Kasumi-1 (cell line): Measurements from ENCODE around the gene DGKH.

Experiments
- DNase-seq, 2 experiments: peaks; one replicate each; lab custom pipeline; 2025; lab: John Stamatoyannopoulos, UW

Gene DGKH

DNA sequence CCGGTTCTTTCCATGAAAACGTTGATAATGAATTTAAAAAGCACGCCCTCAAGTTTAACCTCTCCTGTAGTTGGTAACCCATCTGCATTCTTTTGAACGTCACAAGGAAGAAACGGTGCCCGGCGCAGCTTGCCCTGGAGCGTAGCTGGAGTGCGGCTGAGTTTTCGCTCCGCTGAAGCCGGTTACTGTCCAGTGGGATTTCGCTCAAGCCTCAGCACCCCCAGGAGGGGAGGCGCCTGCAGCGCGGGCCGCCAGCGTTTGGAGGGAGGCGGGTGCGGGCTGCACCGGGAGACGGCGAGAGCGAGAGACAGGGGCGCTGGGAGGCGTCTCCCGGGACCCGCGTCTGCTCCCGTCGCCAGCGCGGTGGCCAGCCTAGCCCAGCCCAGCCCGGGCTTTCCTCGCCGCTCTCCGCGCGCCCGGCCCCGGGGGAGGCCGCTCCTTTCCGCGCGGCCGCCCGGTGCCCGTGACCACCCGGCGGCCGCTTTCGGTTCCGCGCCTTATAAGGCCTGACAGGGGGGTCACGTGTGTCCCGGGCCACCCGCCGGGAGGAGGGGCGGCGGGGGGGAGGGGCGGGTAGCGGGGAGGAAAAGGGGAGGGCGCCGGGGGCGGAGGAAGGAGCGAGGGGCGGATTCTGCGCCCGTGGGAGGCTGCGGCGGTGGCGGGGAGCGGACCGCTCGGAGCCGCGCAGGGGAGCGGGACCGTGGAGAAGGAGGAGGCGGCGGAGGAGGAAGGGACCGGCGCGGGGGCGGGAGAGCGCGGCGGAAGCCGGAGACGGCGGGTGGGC lies 8.3 kb upstream of the DGKH start:
- peak; percentile 63 to 71 for DNase-seq

DNA sequence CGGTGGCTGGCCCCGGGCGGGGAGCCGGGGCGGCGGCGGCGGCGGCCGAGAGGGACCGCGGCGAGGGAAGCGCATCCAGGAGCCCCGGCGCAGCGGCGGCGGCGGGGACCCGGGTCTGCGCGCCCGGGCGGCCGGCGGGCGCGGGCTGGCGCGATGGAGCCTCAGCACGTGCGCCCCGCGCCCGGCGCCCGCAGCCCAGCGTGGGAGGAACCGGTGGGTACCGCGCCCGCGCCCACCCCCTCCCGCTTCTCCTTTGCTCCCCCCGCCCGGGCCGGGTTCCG lies 7.8 kb upstream of the DGKH start:
- DNase-seq, result no peak

GRCh38 chr13:42041011-42041683 lies 7.3 kb upstream of the DGKH start:
- peak; percentile 34 to 49 for DNase-seq

DNA sequence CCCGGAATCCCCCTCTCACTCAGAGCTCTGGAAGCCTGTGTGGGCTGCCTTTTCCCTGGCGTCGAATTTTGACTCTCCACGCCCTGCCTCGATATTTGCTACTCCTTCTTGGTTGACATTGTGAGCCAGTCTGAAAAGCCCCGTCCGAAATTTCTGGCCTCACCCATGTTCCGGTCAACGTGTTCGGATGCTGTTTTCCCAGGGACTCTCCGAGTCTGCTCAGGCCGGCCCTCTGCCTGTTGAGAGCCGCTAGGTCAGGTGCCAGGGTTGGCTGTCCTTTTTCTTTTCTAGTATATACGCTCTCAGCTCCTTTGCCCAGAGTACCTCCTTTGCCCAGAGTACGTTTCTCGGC lies 6.8 kb upstream of the DGKH start:
- peak; percentile 31 to 58 for DNase-seq

DNA sequence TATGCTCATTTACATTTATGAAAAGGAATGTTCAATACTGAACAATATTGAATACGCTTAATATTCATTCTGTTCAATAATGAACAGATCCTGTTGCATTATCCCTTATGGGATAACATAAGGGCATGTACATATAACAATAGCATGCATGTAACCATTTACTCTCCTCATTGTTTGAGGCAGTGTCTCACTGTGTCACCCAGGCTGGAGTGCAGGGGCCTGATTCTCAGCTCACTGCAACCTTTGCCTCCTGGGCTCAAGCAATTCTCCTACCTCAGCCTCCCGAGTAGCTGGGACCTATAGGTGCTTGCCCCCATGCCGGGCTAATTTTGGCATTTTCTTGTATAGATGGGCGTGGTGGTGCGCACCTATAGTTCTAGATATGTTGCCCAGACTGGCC lies 4.8 kb upstream of the DGKH start:
- DNase-seq, result no peak

GRCh38 chr13:42046448-42046847 lies 2.0 kb upstream of the DGKH start:
- DNase-seq, result no peak

DNA sequence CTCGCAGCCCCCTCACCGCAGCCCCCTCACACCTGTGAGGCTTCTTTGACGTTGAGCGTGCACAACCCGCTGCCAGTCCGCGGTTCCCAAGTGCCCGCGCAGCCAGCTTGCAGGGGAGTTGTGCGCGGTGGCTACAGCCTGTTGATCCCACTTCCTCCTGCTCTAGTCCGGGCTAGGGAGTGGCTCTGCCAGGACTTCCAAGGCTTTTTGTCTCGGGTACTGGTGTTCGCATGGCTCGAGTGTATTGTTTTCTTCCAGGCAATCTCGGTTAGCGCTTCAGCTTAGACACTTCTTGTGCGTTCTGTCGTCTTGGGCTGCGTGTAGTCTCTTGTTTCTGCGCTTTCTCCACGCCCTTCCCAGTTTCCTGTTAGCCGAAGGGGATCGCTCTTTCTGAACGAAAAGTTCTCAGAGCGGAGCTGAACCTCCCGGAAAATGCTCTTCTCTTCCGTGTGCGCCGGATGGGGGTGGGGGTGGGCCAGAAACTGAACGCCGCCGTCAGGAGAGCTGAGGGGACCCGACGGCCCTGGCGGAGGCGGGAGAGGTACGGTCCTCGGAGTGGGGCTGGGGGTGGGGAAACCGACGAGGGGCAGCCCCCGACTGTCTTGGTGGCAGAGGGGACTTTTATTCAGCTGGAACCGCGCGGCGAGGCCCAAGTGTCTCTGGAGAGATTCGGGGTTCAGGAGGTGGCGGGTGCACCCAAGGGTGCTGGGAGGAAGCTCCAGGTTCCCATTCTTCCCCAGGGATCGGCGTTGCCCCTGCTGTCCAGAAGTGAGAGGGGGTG lies 697 bp upstream of the DGKH start:
- DNase-seq, result peak; percentile 56 to 72

GRCh38 chr13:42048684-42049453 lies 421 bp downstream of the DGKH start:
- DNase-seq, result peak; percentile 57 to 66

GRCh38 chr13:42049454-42049813 lies 986 bp downstream of the DGKH start:
- no peak for DNase-seq

- DNase-seq, result no peak
Measured at GRCh38 chr13:42054798-42055499, 6.5 kb downstream of the DGKH start.

DNA sequence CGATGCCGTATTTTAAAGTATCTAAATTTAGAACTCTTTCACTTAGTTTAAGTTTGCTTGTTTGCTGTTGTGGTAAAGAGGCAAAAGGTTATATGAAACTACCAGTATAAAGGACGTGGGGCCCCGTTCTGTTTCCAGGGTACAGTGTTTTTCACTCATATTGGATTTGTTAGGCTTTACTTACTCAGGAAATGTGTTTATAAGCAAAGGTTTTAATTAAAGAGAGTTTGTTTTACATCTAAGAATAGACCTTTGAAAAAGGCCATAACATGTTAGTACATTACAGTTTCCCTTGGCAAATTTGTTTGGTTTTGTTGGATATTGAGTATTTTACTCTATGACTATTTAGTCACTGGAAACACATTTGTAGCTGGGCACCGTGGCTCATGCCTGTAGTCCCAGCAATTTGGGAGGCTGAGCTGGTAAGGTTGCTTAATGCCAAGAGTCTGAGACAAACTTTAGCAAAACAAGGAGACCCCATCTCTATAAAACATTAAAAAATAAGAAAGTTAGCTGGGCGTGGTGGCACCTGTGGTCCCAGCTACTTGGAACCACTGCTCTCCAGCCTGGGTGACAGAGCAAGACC lies 7.1 kb downstream of the DGKH start:
- DNase-seq, result no peak

DNA sequence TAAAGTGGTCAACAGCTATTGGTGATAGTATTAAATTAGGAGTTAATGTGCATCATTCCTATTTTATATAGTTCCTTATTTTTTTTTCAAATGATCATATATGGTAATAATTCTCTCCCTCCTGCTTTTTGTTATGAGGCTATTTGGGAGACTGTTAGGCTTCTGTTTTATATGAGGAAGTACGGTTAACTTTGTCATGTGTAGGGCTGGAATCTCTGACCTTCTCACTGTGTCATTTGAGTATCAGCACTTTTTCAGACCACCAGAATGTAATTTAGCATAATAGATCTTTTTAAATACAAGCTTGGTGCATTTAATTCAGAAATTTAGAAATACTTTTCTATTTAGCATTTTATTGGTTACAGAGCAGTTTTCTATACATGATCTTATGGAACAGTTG lies 7.7 kb downstream of the DGKH start:
- peak; percentile 18 to 37 for DNase-seq

DNA sequence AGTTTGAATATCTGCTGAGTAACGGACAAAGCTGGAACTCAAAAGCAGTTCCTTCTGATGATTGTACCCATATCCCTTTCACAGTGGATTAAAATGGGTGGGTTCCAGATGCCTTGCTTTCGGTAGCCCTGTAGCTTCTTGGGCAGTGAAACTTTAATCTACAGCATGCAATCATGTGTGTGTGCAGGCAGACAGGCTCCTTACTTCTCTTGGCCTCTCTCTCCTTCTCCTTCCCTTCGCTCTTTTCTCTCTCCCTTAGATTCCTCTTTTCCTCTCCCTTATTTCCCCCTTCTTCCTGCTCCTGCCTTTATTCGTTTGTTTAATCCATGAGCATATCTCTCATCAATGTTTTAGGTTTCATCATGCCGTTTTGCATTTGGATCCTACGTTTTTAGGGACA lies 8.1 kb downstream of the DGKH start:
- DNase-seq, result no peak

DNA sequence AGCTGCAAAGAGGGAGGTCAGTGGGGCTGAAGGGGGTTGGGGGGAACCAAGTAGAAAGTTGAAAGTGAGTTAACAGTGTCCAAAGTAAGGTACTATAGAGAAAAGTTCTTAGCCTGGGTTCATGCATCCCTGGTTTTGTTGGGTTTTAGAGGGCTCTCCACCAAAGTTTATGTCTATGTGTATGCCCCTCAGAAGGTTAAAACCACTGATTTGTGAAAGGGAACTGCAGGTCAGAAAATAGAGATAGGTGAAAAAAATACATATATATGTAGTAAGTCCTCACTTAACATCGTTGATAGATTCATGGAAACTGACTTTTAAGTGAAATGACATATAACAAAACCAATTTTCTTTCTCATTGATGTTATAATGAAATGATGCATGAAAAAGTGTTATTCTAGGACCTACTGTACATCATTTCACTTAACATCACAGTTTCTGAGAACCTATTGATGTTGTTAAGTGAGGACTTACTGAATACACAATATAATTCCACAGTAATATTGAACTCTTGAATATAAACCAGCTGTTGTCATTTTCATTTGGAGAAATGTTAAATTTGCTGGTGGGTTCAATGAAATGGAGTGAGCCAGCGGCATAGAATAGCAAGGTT lies 9.6 kb downstream of the DGKH start:
- no peak for DNase-seq

DNA sequence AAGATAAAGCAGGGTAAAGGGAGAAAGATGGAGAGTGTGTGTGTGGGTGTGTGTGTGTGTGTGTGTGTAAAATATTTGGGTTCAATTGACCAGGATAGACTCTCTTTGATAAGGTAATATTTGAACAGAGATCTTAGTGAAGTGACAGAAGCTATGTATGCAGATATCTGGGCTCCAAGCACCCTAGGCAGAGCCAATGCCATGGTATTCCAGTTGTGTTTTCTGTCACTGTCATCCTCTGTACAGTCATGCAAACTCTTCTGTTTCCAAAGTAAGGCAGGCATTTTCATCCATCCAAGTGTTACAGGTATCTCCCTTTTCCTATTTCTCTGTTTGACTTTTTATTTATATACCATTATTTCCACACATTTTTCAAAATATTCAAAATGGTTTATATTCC lies 13.5 kb downstream of the DGKH start:
- no peak for DNase-seq

DNA sequence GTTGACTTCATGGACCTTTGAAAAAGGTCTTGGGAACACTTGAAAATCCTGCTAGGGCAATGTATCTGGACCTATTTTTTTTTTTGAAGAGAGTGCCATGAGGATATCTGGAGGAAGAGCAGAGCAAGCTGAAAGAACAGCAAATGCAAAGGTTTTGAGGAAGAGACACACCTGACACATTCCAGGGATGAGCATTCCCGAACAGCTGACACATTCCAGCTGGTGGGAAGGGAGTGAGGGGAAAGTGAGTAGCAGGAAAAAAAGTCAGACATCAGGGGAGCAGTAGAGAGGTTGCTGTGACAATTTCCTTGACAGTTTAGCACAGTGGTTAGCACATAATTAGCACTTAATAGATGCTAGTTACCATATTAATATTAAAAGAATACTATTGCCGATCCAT lies 14.7 kb downstream of the DGKH start:
- DNase-seq, result no peak

DNA sequence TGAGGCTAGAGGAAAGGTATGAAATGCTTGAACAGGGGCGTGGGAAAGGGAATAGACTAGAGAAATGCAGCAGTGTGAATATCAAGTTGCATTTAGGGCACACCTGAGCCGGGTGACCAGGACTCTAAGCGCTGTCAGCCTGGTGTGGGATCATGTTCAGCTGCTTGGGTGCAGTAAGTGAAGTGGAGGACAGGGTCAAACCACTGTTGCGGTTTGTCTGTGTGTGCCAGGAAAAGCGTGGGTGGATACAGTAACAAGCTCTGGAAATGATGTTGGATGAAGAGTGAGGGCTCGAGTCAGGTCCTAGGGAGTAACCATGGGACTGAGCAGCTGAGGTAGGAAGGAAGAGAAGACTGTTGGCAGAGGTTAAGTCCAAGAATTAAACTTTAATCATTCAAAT lies 15.8 kb downstream of the DGKH start:
- no peak for DNase-seq

DNA sequence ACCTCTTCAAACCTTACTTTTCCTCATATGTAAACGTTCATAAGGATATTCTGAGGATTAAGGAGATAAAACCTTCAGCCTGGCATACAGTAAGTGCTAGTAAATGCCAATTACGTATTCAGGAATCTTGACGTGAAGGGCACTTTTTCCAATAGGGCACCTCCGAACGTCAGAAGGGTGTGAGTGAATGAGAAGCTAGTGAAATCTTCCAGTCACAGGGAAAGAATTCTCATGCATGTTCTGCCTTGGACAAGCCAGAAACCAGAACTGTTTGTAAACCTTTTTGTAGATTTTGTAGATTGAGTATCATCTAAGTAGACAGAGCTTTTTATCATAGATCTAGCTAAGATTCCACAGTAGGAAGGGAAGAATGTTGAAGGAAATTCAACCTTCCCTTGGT lies 16.5 kb downstream of the DGKH start:
- DNase-seq, result no peak

- no peak for DNase-seq
Measured at GRCh38 chr13:42065414-42065813, 17.0 kb downstream of the DGKH start.

DNA sequence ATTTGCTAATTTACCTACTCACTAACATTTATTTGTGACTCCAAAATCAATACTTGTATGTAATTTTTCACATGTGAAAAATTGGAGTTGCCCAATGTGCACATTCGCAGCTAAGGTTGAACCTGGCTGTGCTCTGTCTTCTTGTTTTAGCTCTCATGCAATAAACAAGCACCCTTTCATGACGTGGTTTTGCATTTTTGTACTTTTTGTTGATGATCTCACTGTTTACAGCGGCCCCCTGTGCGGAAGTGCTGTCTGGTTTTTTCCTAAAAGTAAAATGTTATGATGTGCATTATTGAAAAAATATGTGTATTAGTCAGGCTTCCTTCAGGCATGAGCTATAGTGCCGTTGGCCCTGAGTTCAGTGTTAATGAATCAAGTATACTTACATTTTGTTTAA lies 18.1 kb downstream of the DGKH start:
- DNase-seq, result no peak

DNA sequence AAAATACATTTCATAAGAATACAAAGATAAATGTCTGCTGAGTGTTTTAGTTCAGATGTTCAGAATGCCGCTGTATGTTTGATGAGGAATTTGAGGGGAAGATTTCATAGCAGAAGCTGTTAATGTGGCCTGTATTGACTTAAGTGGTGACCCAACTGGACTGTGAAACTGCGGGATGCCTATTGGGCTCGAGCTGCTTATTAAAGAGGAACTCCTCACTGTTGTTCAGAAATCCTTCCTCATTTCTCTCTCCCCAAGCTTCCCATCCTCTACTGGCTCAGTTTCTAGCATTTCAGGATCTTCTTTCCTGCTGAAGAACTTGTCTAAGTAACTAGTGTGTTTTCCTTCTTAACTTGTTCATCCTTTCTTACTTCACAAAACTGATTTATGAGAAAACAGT lies 20.4 kb downstream of the DGKH start:
- DNase-seq, result peak; percentile 44 to 53
